ENCODE data around the gene SV2B. TPM values are rescaled to one million over a fixed set of nuclear protein-coding genes. Genes with fewer than 3 reads are reported as not detected.
A peak's percentile ranks its signal among the peaks of the same experiment; 100 is the strongest.

Gene SV2B
- total and polyA plus RNA-seq, 5 experiments from 2014 or later: 0.02 to 0.08 (median 0.05) TPM; not detected in 2

- H3K4me1 Mint-ChIP-seq: peaks cover 21 to 54% (median 52%) of the 10 kb centered on the region in 4 donors
- no peaks in the 10 kb centered on the region for H3K36me3 Mint-ChIP-seq
- H3K27ac Mint-ChIP-seq: peak overlapping the region in 1 of 10 donors; percentile 56
- no peak overlapping the region for H3K4me3 Mint-ChIP-seq
- DNase-seq: no peak
- peaks cover 0 to 13% (median 6%) of the 10 kb centered on the region in 5 donors for H3K27me3 Mint-ChIP-seq
- ATAC-seq: no peak
- POLR2A ChIA-PET: no interaction called here
- no peaks in the 10 kb centered on the region for H3K9me3 Mint-ChIP-seq
Observed at GRCh38 chr15:91304786-91305185, 204.7 kb downstream of the SV2B start.

GRCh38 chr15:91306144-91306543 is 206.1 kb downstream of the SV2B start:
- Mint-ChIP-seq H3K27ac (peak overlapping the region in 1 of 10 donors; percentile 22), H3K36me3 (no peaks in the 10 kb centered on the region), H3K9me3 (no peaks in the 10 kb centered on the region), H3K4me3 (no peak overlapping the region), H3K27me3 (peaks cover 0 to 13% (median 6%) of the 10 kb centered on the region in 5 donors), H3K4me1 (peaks cover 24 to 65% (median 59%) of the 10 kb centered on the region in 4 donors)
- POLR2A ChIA-PET: no interaction called here
- no peak for ATAC-seq
- DNase-seq: no peak

- DNase-seq (no peak), ATAC-seq (no peak)
- H3K9me3 Mint-ChIP-seq: no peaks in the 10 kb centered on the region
- H3K4me1 Mint-ChIP-seq: peaks cover 30 to 78% (median 73%) of the 10 kb centered on the region in 4 donors
- POLR2A ChIA-PET: no interaction called here
- H3K36me3 Mint-ChIP-seq: no peaks in the 10 kb centered on the region
- H3K27ac Mint-ChIP-seq: peak overlapping the region in 2 of 10 donors; percentile 5 to 14
- H3K27me3 Mint-ChIP-seq: peaks cover 0 to 13% (median 6%) of the 10 kb centered on the region in 5 donors
- peak overlapping the region in 4 of 10 donors; percentile 17 to 34 (median 22) for H3K4me3 Mint-ChIP-seq
Observed at GRCh38 chr15:91307601-91308000, 207.5 kb downstream of the SV2B start.

- ATAC-seq: peak; percentile 22 to 53
- H3K9me3 Mint-ChIP-seq: no peaks in the 10 kb centered on the region
- H3K27me3 Mint-ChIP-seq: peaks cover 0 to 13% (median 2%) of the 10 kb centered on the region in 5 donors
- no peak for DNase-seq
- H3K36me3 Mint-ChIP-seq: no peaks in the 10 kb centered on the region
- H3K4me1 Mint-ChIP-seq: peaks cover 32 to 78% (median 73%) of the 10 kb centered on the region in 4 donors
- H3K27ac Mint-ChIP-seq: peak overlapping the region in 5 of 10 donors; percentile 5 to 39 (median 24)
- POLR2A ChIA-PET: no interaction called here
- H3K4me3 Mint-ChIP-seq: peak overlapping the region in 5 of 10 donors; percentile 4 to 31 (median 20)
Observed at GRCh38 chr15:91308199-91308598, 208.1 kb downstream of the SV2B start.

- Mint-ChIP-seq H3K27me3 (peaks cover 0 to 8% (median 4%) of the 10 kb centered on the region in 5 donors), H3K36me3 (no peaks in the 10 kb centered on the region), H3K27ac (peak overlapping the region in 2 of 10 donors; percentile 28), H3K4me3 (peak overlapping the region in 7 of 10 donors; percentile 3 to 66 (median 41)), H3K4me1 (peaks cover 32 to 74% (median 72%) of the 10 kb centered on the region in 4 donors), H3K9me3 (peaks cover 0 to 3% (median 0%) of the 10 kb centered on the region in 9 donors)
- POLR2A ChIA-PET: no interaction called here
- DNase-seq (peak in 2 of 10 donors; percentile 32 to 44), ATAC-seq (peak; percentile 34 to 52)
Observed at GRCh38 chr15:91308855-91309254, 208.8 kb downstream of the SV2B start.

GRCh38 chr15:91311986-91312385 is 211.9 kb downstream of the SV2B start:
- H3K4me1 Mint-ChIP-seq: peaks cover 28 to 72% (median 65%) of the 10 kb centered on the region in 4 donors
- peak in 3 of 10 donors; percentile 19 to 44 (median 27) for DNase-seq
- peaks cover 0 to 3% (median 0%) of the 10 kb centered on the region in 9 donors for H3K9me3 Mint-ChIP-seq
- no peaks in the 10 kb centered on the region for H3K36me3 Mint-ChIP-seq
- H3K4me3 Mint-ChIP-seq: peak overlapping the region; percentile 62 to 81 (median 76)
- POLR2A ChIA-PET: interaction anchor here (0.7 kb wide), 1 partner anchor 1982 kb away, joined by 3 read pairs; no protein-coding TSS in a partner anchor
- H3K27me3 Mint-ChIP-seq: peaks cover 0 to 3% (median 0%) of the 10 kb centered on the region in 5 donors
- peak overlapping the region in 4 of 10 donors; percentile 15 to 46 (median 22) for H3K27ac Mint-ChIP-seq
- ATAC-seq: peak; percentile 69 to 80

GRCh38 chr15:91316126-91316525 is 216.1 kb downstream of the SV2B start:
- H3K4me1 Mint-ChIP-seq: peaks cover 26 to 74% (median 65%) of the 10 kb centered on the region in 4 donors
- H3K4me3 Mint-ChIP-seq: peak overlapping the region in 7 of 10 donors; percentile 3 to 54 (median 30)
- peaks cover 0 to 3% (median 0%) of the 10 kb centered on the region in 9 donors for H3K9me3 Mint-ChIP-seq
- H3K27me3 Mint-ChIP-seq: peaks cover 0 to 3% (median 0%) of the 10 kb centered on the region in 5 donors
- peak in 1 of 10 donors; percentile 14 for DNase-seq
- peak overlapping the region in 6 of 10 donors; percentile 5 to 82 (median 47) for H3K27ac Mint-ChIP-seq
- POLR2A ChIA-PET: no interaction called here
- ATAC-seq: peak; percentile 57 to 69
- no peaks in the 10 kb centered on the region for H3K36me3 Mint-ChIP-seq

- Mint-ChIP-seq H3K4me3 (peak overlapping the region in 3 of 10 donors; percentile 6 to 21 (median 19)), H3K36me3 (no peaks in the 10 kb centered on the region), H3K27ac (peak overlapping the region in 4 of 10 donors; percentile 7 to 84 (median 61)), H3K4me1 (peaks cover 15 to 50% (median 42%) of the 10 kb centered on the region in 4 donors), H3K27me3 (no peaks in the 10 kb centered on the region), H3K9me3 (peaks cover 0 to 2% (median 0%) of the 10 kb centered on the region in 9 donors)
- ATAC-seq (no peak), DNase-seq (no peak)
- POLR2A ChIA-PET: interaction anchor here (1.0 to 1.2 kb wide), 2 partner anchors 9 to 12 kb away, joined by 3 read pairs; no protein-coding TSS in a partner anchor
Observed at GRCh38 chr15:91318516-91318915, 218.5 kb downstream of the SV2B start.

- no peak for DNase-seq
- POLR2A ChIA-PET: interaction anchor here (1.0 to 1.2 kb wide), 2 partner anchors 9 to 11 kb away, joined by 3 read pairs; no protein-coding TSS in a partner anchor
- Mint-ChIP-seq H3K4me3 (peak overlapping the region in 2 of 10 donors; percentile 19 to 56), H3K36me3 (peaks cover 0 to under 1% (median 0%) of the 10 kb centered on the region in 3 donors), H3K27me3 (no peaks in the 10 kb centered on the region), H3K27ac (peak overlapping the region in 8 of 10 donors; percentile 17 to 94 (median 72)), H3K9me3 (peaks cover 0 to 2% (median 0%) of the 10 kb centered on the region in 9 donors), H3K4me1 (peaks cover 15 to 48% (median 42%) of the 10 kb centered on the region in 4 donors)
- no peak for ATAC-seq
Observed at GRCh38 chr15:91318931-91319330, 218.9 kb downstream of the SV2B start.

GRCh38 chr15:91319371-91320059 is 219.5 kb downstream of the SV2B start:
- DNase-seq (no peak), ATAC-seq (no peak)
- H3K4me3 Mint-ChIP-seq: peak overlapping the region in 8 of 10 donors; percentile 44 to 77 (median 62)
- peaks cover 0 to 8% (median 3%) of the 10 kb centered on the region in 9 donors for H3K9me3 Mint-ChIP-seq
- H3K36me3 Mint-ChIP-seq: peaks cover 0 to 7% (median 3%) of the 10 kb centered on the region in 3 donors
- POLR2A ChIA-PET: interaction anchor here (1.0 to 1.2 kb wide), 2 partner anchors 10 to 11 kb away, joined by 3 read pairs; no protein-coding TSS in a partner anchor
- H3K4me1 Mint-ChIP-seq: peaks cover 15 to 45% (median 42%) of the 10 kb centered on the region in 4 donors
- H3K27me3 Mint-ChIP-seq: no peaks in the 10 kb centered on the region
- peak overlapping the region in 9 of 10 donors; percentile 79 to 94 (median 88) for H3K27ac Mint-ChIP-seq

- peak; percentile 54 to 68 for ATAC-seq
Observed at GRCh38 chr15:91320101-91320500, 220.0 kb downstream of the SV2B start.

GRCh38 chr15:91329914-91330313 is 229.9 kb downstream of the SV2B start:
- POLR2A ChIA-PET: interaction anchor here (0.7 to 0.8 kb wide), 2 partner anchors 11 to 704 kb away, joined by 3 read pairs; no protein-coding TSS in a partner anchor
- peak overlapping the region in 6 of 10 donors; percentile 15 to 37 (median 31) for H3K4me3 Mint-ChIP-seq
- DNase-seq: no peak

More at GRCh38 chr15:91320101-91320500, 220.0 kb downstream of the SV2B start:
- Mint-ChIP-seq H3K4me3 (peak overlapping the region in 9 of 10 donors; percentile 6 to 77 (median 56)), H3K9me3 (peaks cover 0 to 13% (median 5%) of the 10 kb centered on the region in 9 donors), H3K36me3 (peaks cover 0 to 10% (median 6%) of the 10 kb centered on the region in 3 donors), H3K27me3 (no peaks in the 10 kb centered on the region), H3K27ac (peak overlapping the region in 9 of 10 donors; percentile 84 to 94 (median 88)), H3K4me1 (peaks cover 15 to 43% (median 42%) of the 10 kb centered on the region in 4 donors)
- peak in 1 of 10 donors; percentile 14 for DNase-seq
- POLR2A ChIA-PET: no interaction called here

More at GRCh38 chr15:91329914-91330313, 229.9 kb downstream of the SV2B start:
- ATAC-seq: no peak
- Mint-ChIP-seq H3K36me3 (peaks cover 0 to 12% (median 11%) of the 10 kb centered on the region in 3 donors), H3K27me3 (peaks cover 0 to 4% (median 0%) of the 10 kb centered on the region in 5 donors), H3K4me1 (peaks cover 6 to 17% (median 11%) of the 10 kb centered on the region in 4 donors), H3K9me3 (peaks cover under 1 to 8% (median 4%) of the 10 kb centered on the region in 9 donors), H3K27ac (no peak overlapping the region)
